Spleen (tissue), 11 donors: ENCODE data around the gene CDKN1A. TPM values are rescaled to one million over a fixed set of nuclear protein-coding genes. Genes with fewer than 3 reads are reported as not detected.

ENCODE experiments used
- DNase-seq: peaks from one replicate; pipeline ENCODE4 v3.0.0-alpha.2; 2020
- H3K27ac ChIP-seq, 8 donors: fragments of 200-600 bp; sonication (generic) in 7 of 8; 1 replicate in 4 of 8; 2 replicates in 4 of 8; pipeline versions ENCODE4 v1.5.0 to v1.8.0; 2016 to 2021; ENCODE audit warnings: inconsistent platforms in 4 of 8, mild to moderate bottlenecking in 4 of 8, moderate library complexity in 1 of 8
- H3K27me3 ChIP-seq, 7 donors: fragments of 200-600 bp; sonication (generic) in 6 of 7; replicated peaks in 1 of 7; 1 replicate in 4 of 7; 2 replicates in 3 of 7; pipeline versions ENCODE4 v1.5.0 to v1.8.0; 2016 to 2021; ENCODE audit warnings: inconsistent platforms in 3 of 7, mild to moderate bottlenecking in 1 of 7
- H3K36me3 ChIP-seq, 6 donors: fragments of 200-600 bp; sonication (generic) in 5 of 6; 1 replicate in 4 of 6; 2 replicates in 2 of 6; pipeline versions ENCODE4 v1.5.0 to v1.8.0; 2016 to 2021; ENCODE audit warnings: inconsistent platforms in 2 of 6
- H3K4me1 ChIP-seq, 6 donors: fragments of 200-600 bp; sonication (generic) in 5 of 6; 1 replicate in 3 of 6; 2 replicates in 3 of 6; pipeline versions ENCODE4 v1.5.0 to v1.8.0; 2016 to 2021; ENCODE audit warnings: inconsistent platforms in 3 of 6
- H3K4me3 ChIP-seq, 8 donors: fragments of 200-600 bp; sonication (generic) in 7 of 8; 1 replicate in 4 of 8; 2 replicates in 4 of 8; pipeline versions ENCODE4 v1.5.0 to v1.8.0; 2016 to 2021; ENCODE audit warnings: inconsistent platforms in 4 of 8, mild to moderate bottlenecking in 4 of 8, moderate library complexity in 2 of 8
- H3K9me3 ChIP-seq, 8 donors: fragments of 200-600 bp; sonication (generic) in 7 of 8; 1 replicate in 4 of 8; 2 replicates in 4 of 8; pipeline versions ENCODE4 v1.5.0 to v1.8.0; 2016 to 2021; ENCODE audit warnings: inconsistent platforms in 4 of 8
- CTCF ChIP-seq, 11 experiments: fragments of 200-600 bp in 7 of 11; fragments of 450-650 bp in 4 of 11; sonication (generic) in 4 of 11; IDR thresholded peaks in 8 of 11; conservative IDR thresholded peaks in 3 of 11; 1 replicate in 7 of 11; 2 replicates in 4 of 11; pipeline versions ENCODE4 v1.4.0 to v1.8.0; 2016 to 2021; ENCODE audit warnings: antibody characterized with exemption in 11 of 11, inconsistent platforms in 4 of 11, mild to moderate bottlenecking in 1 of 11
- POLR2A ChIP-seq, 3 donors: fragments of 450-650 bp; IDR thresholded peaks; one replicate each; pipeline ENCODE4 v1.5.1; 2017; ENCODE audit warnings: antibody characterized with exemption in 3 of 3, mild to moderate bottlenecking in 1 of 3
- POLR2AphosphoS5 ChIP-seq, 3 donors: sonication (generic); formaldehyde crosslinking; IDR thresholded peaks; one replicate each; pipeline ENCODE4 v1.5.1; 2017; ENCODE audit warnings: antibody characterized with exemption in 3 of 3
- WGBS, 5 donors: extraction: QIAGEN DNeasy Blood & Tissue Kit in 3 of 5; methylation state at CpG; one replicate each; pipeline versions ENCODE4 v1.1.5 to v1.1.7; 2013 to 2018; 5-methylcytosine and 5-hydroxymethylcytosine counted together
- intact Hi-C: fragments of 100-400 bp; cut with DNase I; formaldehyde crosslinking; loops from one replicate; pipeline ENCODE4 v1.15.0; 2023; ENCODE audit warnings: low total_unique reads
- polyA plus RNA-seq, 3 donors: library from polyadenylated mRNA; stranded (reverse); fragments of 200-250 nt; gene quantifications; one replicate each; pipeline ENCODE4 v1.2.1, GENCODE V29; 2013
- total RNA-seq, 7 donors: library from RNA; depleted of rRNA in 3 of 7; stranded (reverse); fragments of >200 nt in 3 of 7; fragmentation: NEBNext Ultra II Directional in 4 of 7; extraction: Animal tissue kit (Norgen Biotek cat#: 25700) in 4 of 7; gene quantifications; one replicate each; pipeline versions ENCODE4 v1.1.0 to v1.2.1, GENCODE V29; 2016 to 2021
- donor health status: healthy with polysubstance abuse.
- donor health status: DM: no; HTN: no; CAD: no; lungs with moderate emphysema.
- donor health status: DM: no; HTN: no; CAD: no.
- donor health status: Bipolar disorder and iron deficiency.
- donor health status: healthy.
- donor health status: DM: no; HTN: no; CAD: no.
- donor health status: DM: yes; HTN: yes; CAD: no.

CDKN1A gene
- total and polyA plus RNA-seq, 10 donors = 10.7 to 58.5 (median 28.1) TPM

GRCh38 chr6:36656441-36656840 lies 22.1 kb upstream of the CDKN1A start:
- TF ChIP-seq POLR2A (IDR thresholded peaks at IDR 0.05) = no peak
- no peak for TF ChIP-seq CTCF (IDR thresholded peaks at IDR 0.05 in 8 of 11, conservative IDR thresholded peaks at IDR 0.05 in 3 of 11)
- no peak for TF ChIP-seq POLR2AphosphoS5 (IDR thresholded peaks at IDR 0.05)
- intact Hi-C loops = no loop called here
- H3K9me3 ChIP-seq = no peaks in the 10 kb centered on the region
- H3K4me1 ChIP-seq = peaks cover 0 to 18% (median 5%) of the 10 kb centered on the region in 6 donors
- H3K36me3 ChIP-seq = no peaks in the 10 kb centered on the region
- no peak overlapping the region for H3K4me3 ChIP-seq
- WGBS, 5 donors = 70 to 83% (median 73%) methylated on average over 5 of the region's 5 CpGs
- DNase-seq = no peak
- peaks cover 0 to 42% (median 10%) of the 10 kb centered on the region in 7 donors for H3K27me3 ChIP-seq
- H3K27ac ChIP-seq = no peak overlapping the region

- peaks cover 0 to 48% (median 10%) of the 10 kb centered on the region in 7 donors for H3K27me3 ChIP-seq
- H3K9me3 ChIP-seq = no peaks in the 10 kb centered on the region
- intact Hi-C loops = no loop called here
- TF ChIP-seq POLR2AphosphoS5 (IDR thresholded peaks at IDR 0.05) (no peak), POLR2A (IDR thresholded peaks at IDR 0.05) (no peak)
- no peak for DNase-seq
- H3K27ac ChIP-seq = no peak overlapping the region
- 78 to 100% (median 88%) methylated on average over 1 of the region's 1 CpG for WGBS, 5 donors
- H3K4me3 ChIP-seq = no peak overlapping the region
- H3K36me3 ChIP-seq = no peaks in the 10 kb centered on the region
- H3K4me1 ChIP-seq = peaks cover 0 to 18% (median 5%) of the 10 kb centered on the region in 6 donors
These were observed 21.2 kb upstream of the CDKN1A start for GRCh38 chr6:36657271-36657670.

- TF ChIP-seq CTCF (IDR thresholded peaks at IDR 0.05 in 8 of 11, conservative IDR thresholded peaks at IDR 0.05 in 3 of 11) = no peak
- no peak for TF ChIP-seq POLR2A (IDR thresholded peaks at IDR 0.05)
- TF ChIP-seq POLR2AphosphoS5 (IDR thresholded peaks at IDR 0.05) = no peak
- Histone ChIP-seq H3K27me3 (peaks cover 0 to 48% (median 10%) of the 10 kb centered on the region in 7 donors), H3K27ac (no peak overlapping the region), H3K36me3 (no peaks in the 10 kb centered on the region), H3K4me3 (no peak overlapping the region), H3K9me3 (no peaks in the 10 kb centered on the region), H3K4me1 (peaks cover 0 to 26% (median 8%) of the 10 kb centered on the region in 6 donors)
- intact Hi-C loops = no loop called here
- DNase-seq = no peak
- 71 to 93% (median 76%) methylated on average over 1 of the region's 1 CpG for WGBS, 5 donors
These were observed 20.5 kb upstream of the CDKN1A start for GRCh38 chr6:36657942-36658544.

GRCh38 chr6:36659271-36659670 lies 19.2 kb upstream of the CDKN1A start:
- TF ChIP-seq CTCF (IDR thresholded peaks at IDR 0.05 in 8 of 11, conservative IDR thresholded peaks at IDR 0.05 in 3 of 11) = no peak
- no peak for TF ChIP-seq POLR2AphosphoS5 (IDR thresholded peaks at IDR 0.05)
- TF ChIP-seq POLR2A (IDR thresholded peaks at IDR 0.05) = no peak
- Histone ChIP-seq H3K9me3 (no peaks in the 10 kb centered on the region), H3K36me3 (no peaks in the 10 kb centered on the region), H3K27me3 (peaks cover 0 to 48% (median 10%) of the 10 kb centered on the region in 7 donors), H3K4me3 (no peak overlapping the region), H3K27ac (no peak overlapping the region), H3K4me1 (peaks cover 0 to 32% (median 9%) of the 10 kb centered on the region in 6 donors)
- DNase-seq = no peak
- 60 to 80% (median 77%) methylated on average over 1 of the region's 1 CpG for WGBS, 5 donors
- intact Hi-C loops = no loop called here
